H9 (cell line): ENCODE results near the gene RIOK1. TPM values are rescaled to one million over a fixed set of nuclear protein-coding genes. Genes with fewer than 3 reads are reported as not detected.

Experiments used
- DNase-seq: peaks from one replicate; pipeline ENCODE4 v3.0.0-alpha.2; 2017
- H2AFZ ChIP-seq: one replicate; pipeline ENCODE4 v1.6.1; 2013; ENCODE audit warnings: mild to moderate bottlenecking, low read length, control low read depth, moderate library complexity
- H2AK5ac ChIP-seq: 2 replicates; pipeline ENCODE4 v1.6.1; 2013; ENCODE audit warnings: low read length, control low read depth, mixed read lengths; ENCODE audit not compliant: insufficient read length
- H2BK120ac ChIP-seq: one replicate; pipeline ENCODE4 v1.6.1; 2013; ENCODE audit warnings: low read depth, mild to moderate bottlenecking, low read length, control low read depth, inconsistent platforms; ENCODE audit not compliant: poor library complexity, severe bottlenecking
- H2BK12ac ChIP-seq: 2 replicates; pipeline ENCODE4 v1.6.1; 2013; ENCODE audit warnings: low read length, control low read depth, mixed read lengths, low read depth; ENCODE audit not compliant: insufficient read length
- H2BK15ac ChIP-seq: 2 replicates; pipeline ENCODE4 v1.6.1; 2013; ENCODE audit warnings: low read depth, low read length, control low read depth
- H2BK20ac ChIP-seq: one replicate; pipeline ENCODE4 v1.6.1; 2013; ENCODE audit warnings: low read depth, mild to moderate bottlenecking, low read length, control low read depth, inconsistent platforms; ENCODE audit not compliant: poor library complexity, severe bottlenecking
- H2BK5ac ChIP-seq: 2 replicates; pipeline ENCODE4 v1.6.1; 2013; ENCODE audit warnings: low read length, control low read depth, mixed read lengths; ENCODE audit not compliant: insufficient read length
- H3K14ac ChIP-seq: 2 replicates; pipeline ENCODE4 v1.6.1; 2013; ENCODE audit warnings: low read length, control low read depth; ENCODE audit not compliant: insufficient read depth
- H3K18ac ChIP-seq: 2 replicates; pipeline ENCODE4 v1.6.1; 2013; ENCODE audit warnings: low read depth, mild to moderate bottlenecking, mixed read lengths, low read length, control low read depth; ENCODE audit not compliant: insufficient read length
- H3K23ac ChIP-seq: 2 replicates; pipeline ENCODE4 v1.6.1; 2013; ENCODE audit warnings: low read length, control low read depth, mixed read lengths, low read depth; ENCODE audit not compliant: insufficient read length
- H3K23me2 ChIP-seq: 2 replicates; pipeline ENCODE4 v1.6.1; 2013; ENCODE audit warnings: low read depth, mild to moderate bottlenecking, mixed read lengths, low read length, control low read depth; ENCODE audit not compliant: insufficient read length, poor library complexity, severe bottlenecking
- H3K27ac ChIP-seq: 2 replicates; pipeline ENCODE4 v1.5.1; 2013; ENCODE audit warnings: low read length, control low read depth, mixed read lengths, low read depth; ENCODE audit not compliant: insufficient read length
- H3K27me3 ChIP-seq: 2 replicates; pipeline ENCODE4 v1.6.1; 2013; ENCODE audit warnings: low read length, control low read depth, inconsistent platforms; ENCODE audit not compliant: insufficient read depth
- H3K4ac ChIP-seq: 2 replicates; pipeline ENCODE4 v1.6.1; 2013; ENCODE audit warnings: low read depth, mild to moderate bottlenecking, control low read depth, inconsistent platforms, low read length, moderate library complexity
- H3K4me1 ChIP-seq: 2 replicates; pipeline ENCODE4 v1.6.1; 2013; ENCODE audit warnings: low read length, control low read depth, inconsistent platforms; ENCODE audit not compliant: insufficient read depth
- H3K4me2 ChIP-seq: 2 replicates; pipeline ENCODE4 v1.6.1; 2013; ENCODE audit warnings: low read length, control low read depth, mixed read lengths; ENCODE audit not compliant: insufficient read length, insufficient read depth
- H3K56ac ChIP-seq: 2 replicates; pipeline ENCODE4 v1.6.1; 2013; ENCODE audit warnings: low read depth, mild to moderate bottlenecking, mixed read lengths, low read length, control low read depth; ENCODE audit not compliant: insufficient read length
- H3K79me1 ChIP-seq: 2 replicates; pipeline ENCODE4 v1.6.1; 2013; ENCODE audit warnings: low read depth, mild to moderate bottlenecking, moderate library complexity, low read length, control low read depth, inconsistent platforms; ENCODE audit not compliant: insufficient read depth, poor library complexity, severe bottlenecking
- H3K79me2 ChIP-seq: 2 replicates; pipeline ENCODE4 v1.6.1; 2013; ENCODE audit warnings: low read length, control low read depth, inconsistent platforms; ENCODE audit not compliant: insufficient read depth
- H3K9ac ChIP-seq: 2 replicates; pipeline ENCODE4 v1.6.1; 2013; ENCODE audit warnings: low read length, control low read depth, mixed read lengths; ENCODE audit not compliant: insufficient read length; ENCODE audit errors: extremely low read depth
- H3K9me3 ChIP-seq: one replicate; pipeline ENCODE4 v1.6.1; 2013; ENCODE audit warnings: low read depth, low read length, inconsistent platforms; ENCODE audit not compliant: control insufficient read depth
- H3T11ph ChIP-seq: one replicate; pipeline ENCODE4 v1.6.1; 2013; ENCODE audit warnings: mild to moderate bottlenecking, low read length, control low read depth, inconsistent platforms
- H4K20me1 ChIP-seq: one replicate; pipeline ENCODE4 v1.6.1; 2013; ENCODE audit not compliant: control insufficient read depth, insufficient read length, insufficient read depth
- H4K5ac ChIP-seq: 2 replicates; pipeline ENCODE4 v1.6.1; 2013; ENCODE audit warnings: low read depth, mild to moderate bottlenecking, mixed read lengths, low read length, control low read depth; ENCODE audit not compliant: insufficient read length
- H4K8ac ChIP-seq: replicated peaks from 2 replicates; pipeline ENCODE4 v1.6.1; 2013; ENCODE audit warnings: low read length, control low read depth, mixed read lengths, low read depth; ENCODE audit not compliant: insufficient read length
- H4K91ac ChIP-seq: 2 replicates; pipeline ENCODE4 v1.6.1; 2013; ENCODE audit warnings: low read depth, mild to moderate bottlenecking, moderate library complexity, mixed read lengths, low read length, control low read depth; ENCODE audit not compliant: insufficient read length
- H3K27ac Mint-ChIP-seq, 3 experiments: 2 replicates in 2 of 3; 3 replicates in 1 of 3; pipeline ENCODE4 v1.8.0; 2020 to 2021; ENCODE audit warnings: mixed read lengths in 3 of 3, mild to moderate bottlenecking in 1 of 3, moderate library complexity in 1 of 3
- H3K27me3 Mint-ChIP-seq: 2 replicates; pipeline ENCODE4 v1.8.0; 2021; ENCODE audit warnings: low read depth, mild to moderate bottlenecking, moderate library complexity, mixed read lengths
- H3K36me3 Mint-ChIP-seq, 3 experiments: 2 replicates in 2 of 3; 3 replicates in 1 of 3; pipeline ENCODE4 v1.8.0; 2020 to 2021; ENCODE audit warnings: low read depth in 3 of 3, mixed read lengths in 3 of 3; ENCODE audit not compliant: insufficient read depth in 1 of 3
- H3K4me1 Mint-ChIP-seq, 2 experiments: 2 replicates each; pipeline ENCODE4 v1.8.0; 2020; ENCODE audit warnings: mixed read lengths in 2 of 2
- H3K4me3 Mint-ChIP-seq, 2 experiments: 2 replicates in 1 of 2; 3 replicates in 1 of 2; pipeline ENCODE4 v1.8.0; 2020 to 2021; ENCODE audit warnings: mild to moderate bottlenecking in 2 of 2, mixed read lengths in 2 of 2, moderate library complexity in 1 of 2
- H3K9me3 Mint-ChIP-seq, 2 experiments: 2 replicates in 1 of 2; 3 replicates in 1 of 2; pipeline ENCODE4 v1.8.0; 2020; ENCODE audit warnings: mild to moderate bottlenecking in 2 of 2, mixed read lengths in 2 of 2, moderate library complexity in 1 of 2
- WGBS: extraction: QIAGEN DNeasy Blood & Tissue Kit; methylation state at CpG from one replicate; pipeline ENCODE4 v1.1.7; 2013; ENCODE audit warnings: missing lambda C conversion rate, low lambda C conversion rate, mixed read lengths; ENCODE audit not compliant: insufficient read length; ENCODE audit errors: extremely low coverage; 5-methylcytosine and 5-hydroxymethylcytosine counted together
- total RNA-seq: library from RNA; stranded (reverse); gene quantifications from 2 replicates; pipeline ENCODE4 v1.2.1, GENCODE V29; 2021
- TF ChIP-seq, protein P1 (sequence below): fragments of 200-600 bp; sonication (generic); conservative IDR thresholded peaks from 3 replicates; pipeline ENCODE4 v1.8.0; 2021; ENCODE audit warnings: antibody characterized with exemption, mild to moderate bottlenecking

The RIOK1 gene
- total RNA-seq, 1 experiment from 2014 or later = 40.0 TPM

- Histone ChIP-seq H3K27ac (no peak overlapping the region), H3K4ac (no peak overlapping the region), H4K20me1 (no peaks in the 10 kb centered on the region), H4K5ac (no peak overlapping the region), H3K27me3 (no peaks in the 10 kb centered on the region), H2BK12ac (no peak overlapping the region), H2BK120ac (no peak overlapping the region), H3K18ac (no peak overlapping the region), H3K79me2 (no peaks in the 10 kb centered on the region), H3K4me1 (peaks cover 5% of the 10 kb centered on the region; the same call in 1 of the 2 replicates), H4K91ac (no peak overlapping the region), H3K23me2 (no peaks in the 10 kb centered on the region), H3K79me1 (no peaks in the 10 kb centered on the region), H3K23ac (no peak overlapping the region), H3K9ac (no peak overlapping the region), H4K8ac (no peak overlapping the region), H3T11ph (no peak overlapping the region), H2BK15ac (no peak overlapping the region), H3K4me2 (no peak overlapping the region), H2BK5ac (no peak overlapping the region), H3K56ac (no peak overlapping the region), H2BK20ac (no peak overlapping the region), H2AK5ac (no peak overlapping the region), H3K9me3 (no peaks in the 10 kb centered on the region), H2AFZ (no peak overlapping the region), H3K14ac (no peak overlapping the region)
- Mint-ChIP-seq H3K27ac (peak overlapping the region in 1 of 3 experiments; percentile 36; a peak in 3 of 7 replicates), H3K9me3 (no peaks in the 10 kb centered on the region), H3K36me3 (peaks cover 27 to 52% (median 40%) of the 10 kb centered on the region in 3 experiments), H3K4me1 (peaks cover 31 to 33% of the 10 kb centered on the region in 2 experiments), H3K4me3 (no peak overlapping the region), H3K27me3 (no peaks in the 10 kb centered on the region)
- WGBS = no CpG with 5 or more reads among the region's 6 CpGs
- no peak for DNase-seq
- TF ChIP-seq, protein P1, sequence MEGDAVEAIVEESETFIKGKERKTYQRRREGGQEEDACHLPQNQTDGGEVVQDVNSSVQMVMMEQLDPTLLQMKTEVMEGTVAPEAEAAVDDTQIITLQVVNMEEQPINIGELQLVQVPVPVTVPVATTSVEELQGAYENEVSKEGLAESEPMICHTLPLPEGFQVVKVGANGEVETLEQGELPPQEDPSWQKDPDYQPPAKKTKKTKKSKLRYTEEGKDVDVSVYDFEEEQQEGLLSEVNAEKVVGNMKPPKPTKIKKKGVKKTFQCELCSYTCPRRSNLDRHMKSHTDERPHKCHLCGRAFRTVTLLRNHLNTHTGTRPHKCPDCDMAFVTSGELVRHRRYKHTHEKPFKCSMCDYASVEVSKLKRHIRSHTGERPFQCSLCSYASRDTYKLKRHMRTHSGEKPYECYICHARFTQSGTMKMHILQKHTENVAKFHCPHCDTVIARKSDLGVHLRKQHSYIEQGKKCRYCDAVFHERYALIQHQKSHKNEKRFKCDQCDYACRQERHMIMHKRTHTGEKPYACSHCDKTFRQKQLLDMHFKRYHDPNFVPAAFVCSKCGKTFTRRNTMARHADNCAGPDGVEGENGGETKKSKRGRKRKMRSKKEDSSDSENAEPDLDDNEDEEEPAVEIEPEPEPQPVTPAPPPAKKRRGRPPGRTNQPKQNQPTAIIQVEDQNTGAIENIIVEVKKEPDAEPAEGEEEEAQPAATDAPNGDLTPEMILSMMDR = no peak
These were observed 28.8 kb downstream of the RIOK1 start for GRCh38 chr6:7418238-7418905.
